Prostate gland (tissue), 2 donors: ENCODE results near the gene NEUROG2. TPM values are rescaled to one million over a fixed set of nuclear protein-coding genes. Genes with fewer than 3 reads are reported as not detected.

Experiments used
- DNase-seq: peaks from one replicate; pipeline ENCODE4 v3.0.0-alpha.2; 2019; ENCODE audit warnings: low spot score
- H3K27ac ChIP-seq, 2 donors: fragments of 200-600 bp; sonication (generic); 2 replicates each; pipeline ENCODE4 v1.5.1; 2017 to 2019
- H3K27me3 ChIP-seq: fragments of 200-600 bp; sonication (generic); replicated peaks from 2 replicates; pipeline ENCODE4 v1.5.1; 2019; ENCODE audit not compliant: insufficient read depth
- H3K36me3 ChIP-seq, 2 donors: fragments of 200-600 bp; sonication (generic); 1 replicate in 1 of 2; 2 replicates in 1 of 2; pipeline versions ENCODE4 v1.5.1 to v1.8.1; 2017 to 2019
- H3K4me1 ChIP-seq: fragments of 200-600 bp; sonication (generic); replicated peaks from 2 replicates; pipeline ENCODE4 v1.5.1; 2019
- H3K4me3 ChIP-seq, 2 donors: fragments of 200-600 bp; sonication (generic); 2 replicates each; pipeline ENCODE4 v1.5.1; 2017 to 2019
- H3K9me3 ChIP-seq: fragments of 200-600 bp; sonication (generic); 2 replicates; pipeline ENCODE4 v1.5.1; 2017
- CTCF ChIP-seq, 4 experiments: fragments of 200-600 bp in 2 of 4; fragments of 450-650 bp in 2 of 4; sonication (generic) in 2 of 4; IDR thresholded peaks; 1 replicate in 3 of 4; 2 replicates in 1 of 4; pipeline ENCODE4 v1.5.1; 2016 to 2019; ENCODE audit warnings: antibody characterized with exemption in 4 of 4, mild to moderate bottlenecking in 2 of 4, moderate library complexity in 2 of 4
- POLR2A ChIP-seq: fragments of 450-650 bp; IDR thresholded peaks from one replicate; pipeline ENCODE4 v1.6.1; 2016; ENCODE audit warnings: antibody characterized with exemption, mild to moderate bottlenecking
- POLR2AphosphoS5 ChIP-seq: sonication (generic); formaldehyde crosslinking; IDR thresholded peaks from one replicate; pipeline ENCODE4 v1.6.1; 2017; ENCODE audit warnings: antibody characterized with exemption
- WGBS: methylation state at CpG from one replicate; pipeline ENCODE4 v1.1.5; 2018; 5-methylcytosine and 5-hydroxymethylcytosine counted together
- intact Hi-C: fragments of 100-400 bp; cut with DNase I; formaldehyde crosslinking; loops from one replicate; pipeline ENCODE4 v1.14.2; 2022
- total RNA-seq, 2 donors: library from RNA; depleted of rRNA; stranded (reverse); fragments of >200 nt; gene quantifications; one replicate each; pipeline ENCODE4 v1.1.0, GENCODE V29; 2016

NEUROG2 gene
- total RNA-seq, 2 donors from 2014 or later: not detected

GRCh38 chr4:112517911-112518310, 1.9 kb upstream of the NEUROG2 start:
- H3K36me3 ChIP-seq: no peaks in the 10 kb centered on the region
- H3K27me3 ChIP-seq: peaks cover 54% of the 10 kb centered on the region
- no peak for TF ChIP-seq POLR2AphosphoS5
- TF ChIP-seq POLR2A: no peak
- no peak for TF ChIP-seq CTCF (IDR thresholded peaks at IDR 0.05)
- H3K4me1 ChIP-seq: no peaks in the 10 kb centered on the region
- DNase-seq: no peak
- H3K4me3 ChIP-seq: no peak overlapping the region
- no peak overlapping the region for H3K27ac ChIP-seq
- WGBS: 32% methylated on average over 3 of the region's 3 CpGs
- intact Hi-C loops: no loop called here
- no peaks in the 10 kb centered on the region for H3K9me3 ChIP-seq

- Histone ChIP-seq H3K27me3 (peaks cover 53% of the 10 kb centered on the region), H3K4me3 (no peak overlapping the region), H3K27ac (no peak overlapping the region), H3K36me3 (no peaks in the 10 kb centered on the region), H3K9me3 (no peaks in the 10 kb centered on the region), H3K4me1 (no peaks in the 10 kb centered on the region)
- under 1% methylated on average over 18 of the region's 20 CpGs for WGBS
- DNase-seq: no peak
- intact Hi-C loops: no loop called here
- TF ChIP-seq POLR2AphosphoS5 (no peak), POLR2A (no peak), CTCF (IDR thresholded peaks at IDR 0.05) (no peak)
Observed at GRCh38 chr4:112517067-112517634, 1.2 kb upstream of the NEUROG2 start.

- H3K4me3 ChIP-seq: no peak overlapping the region
- no peak overlapping the region for H3K27ac ChIP-seq
- WGBS: 1% methylated on average over 54 of the region's 55 CpGs
- no peaks in the 10 kb centered on the region for H3K9me3 ChIP-seq
- H3K36me3 ChIP-seq: no peaks in the 10 kb centered on the region
- H3K27me3 ChIP-seq: peaks cover 56% of the 10 kb centered on the region
- TF ChIP-seq POLR2A (no peak), CTCF (IDR thresholded peaks at IDR 0.05) (no peak), POLR2AphosphoS5 (no peak)
- DNase-seq: no peak
- no peaks in the 10 kb centered on the region for H3K4me1 ChIP-seq
- intact Hi-C loops: no loop called here
Observed at GRCh38 chr4:112516471-112517066, 589 bp upstream of the NEUROG2 start.

GRCh38 chr4:112515198-112516065, 548 bp downstream of the NEUROG2 start:
- DNase-seq: no peak

More at GRCh38 chr4:112515198-112516065, 548 bp downstream of the NEUROG2 start:
- peaks cover 5% of the 10 kb centered on the region for H3K4me1 ChIP-seq
- TF ChIP-seq POLR2AphosphoS5 (no peak), POLR2A (no peak), CTCF (IDR thresholded peaks at IDR 0.05) (no peak)
- H3K9me3 ChIP-seq: no peaks in the 10 kb centered on the region
- WGBS: 1% methylated on average over 90 of the region's 96 CpGs
- intact Hi-C loops: no loop called here
- H3K36me3 ChIP-seq: no peaks in the 10 kb centered on the region
- no peak overlapping the region for H3K27ac ChIP-seq
- H3K27me3 ChIP-seq: peaks cover 57% of the 10 kb centered on the region
- H3K4me3 ChIP-seq: peak overlapping the region; percentile 28 to 31
